ENCODE measurements around the gene PIGL.
"Not testable (repeated sequence)": the region's sequence is repeated elsewhere in the genome, so short reads cannot be mapped to it uniquely, and the experiment has no call there.

PIGL gene

GRCh38 chr17:16216341-16217001 lies 539 bp upstream of the PIGL start:
- DNase-seq = not testable (repeated sequence)

GRCh38 chr17:16222406-16222805 lies 5.4 kb downstream of the PIGL start:
- no peak for DNase-seq

- DNase-seq = not testable (repeated sequence)
Observed at GRCh38 chr17:16229912-16230561, 13.0 kb downstream of the PIGL start.

GRCh38 chr17:16232391-16232790 lies 15.4 kb downstream of the PIGL start:
- DNase-seq = no peak

- DNase-seq = no peak
Observed at GRCh38 chr17:16239931-16240330, 22.9 kb downstream of the PIGL start.

GRCh38 chr17:16241906-16242399 lies 24.9 kb downstream of the PIGL start:
- DNase-seq = no peak

- no peak for DNase-seq
Observed at GRCh38 chr17:16243385-16243784, 26.4 kb downstream of the PIGL start.

GRCh38 chr17:16243801-16244567 lies 27.0 kb downstream of the PIGL start:
- DNase-seq = no peak

GRCh38 chr17:16247586-16247984 lies 30.6 kb downstream of the PIGL start:
- no peak for DNase-seq

- DNase-seq = no peak
Observed at GRCh38 chr17:16250635-16251034, 33.6 kb downstream of the PIGL start.

- no peak for DNase-seq
Observed at GRCh38 chr17:16251043-16251442, 34.0 kb downstream of the PIGL start.

GRCh38 chr17:16251556-16251955 lies 34.5 kb downstream of the PIGL start:
- no peak for DNase-seq

GRCh38 chr17:16254773-16255400 lies 37.9 kb downstream of the PIGL start:
- no peak for DNase-seq

GRCh38 chr17:16255481-16255921 lies 38.5 kb downstream of the PIGL start:
- peak in 40 of 51 donors; percentile 3 to 79 (median 42) for DNase-seq

GRCh38 chr17:16258901-16259300 lies 41.9 kb downstream of the PIGL start:
- no peak for DNase-seq

- DNase-seq = no peak
Observed at GRCh38 chr17:16259926-16260325, 42.9 kb downstream of the PIGL start.

- DNase-seq = no peak
Observed at GRCh38 chr17:16261049-16261448, 44.0 kb downstream of the PIGL start.

GRCh38 chr17:16262201-16262600 lies 45.2 kb downstream of the PIGL start:
- no peak for DNase-seq

GRCh38 chr17:16267174-16267573 lies 50.2 kb downstream of the PIGL start:
- no peak for DNase-seq

- DNase-seq = no peak
Observed at GRCh38 chr17:16269658-16270057, 52.6 kb downstream of the PIGL start.

- DNase-seq = no peak
Observed at GRCh38 chr17:16272111-16272840, 55.3 kb downstream of the PIGL start.
